Measurements from ENCODE around the gene NLRP3. TPM values are rescaled to one million over a fixed set of nuclear protein-coding genes. Genes with fewer than 3 reads are reported as not detected.

NLRP3 gene
- 0.62 and 0.87 TPM in 2 replicates for polyA plus RNA-seq (2012; rRNA removed)
- polyA plus RNA-seq (2012; cell fraction: cytosol; rRNA removed) = 0.54 and 0.85 TPM in 2 replicates
- polyA plus RNA-seq (2012; cell fraction: nucleus; rRNA removed) = 1.3 and 2.2 TPM in 2 replicates

DNA sequence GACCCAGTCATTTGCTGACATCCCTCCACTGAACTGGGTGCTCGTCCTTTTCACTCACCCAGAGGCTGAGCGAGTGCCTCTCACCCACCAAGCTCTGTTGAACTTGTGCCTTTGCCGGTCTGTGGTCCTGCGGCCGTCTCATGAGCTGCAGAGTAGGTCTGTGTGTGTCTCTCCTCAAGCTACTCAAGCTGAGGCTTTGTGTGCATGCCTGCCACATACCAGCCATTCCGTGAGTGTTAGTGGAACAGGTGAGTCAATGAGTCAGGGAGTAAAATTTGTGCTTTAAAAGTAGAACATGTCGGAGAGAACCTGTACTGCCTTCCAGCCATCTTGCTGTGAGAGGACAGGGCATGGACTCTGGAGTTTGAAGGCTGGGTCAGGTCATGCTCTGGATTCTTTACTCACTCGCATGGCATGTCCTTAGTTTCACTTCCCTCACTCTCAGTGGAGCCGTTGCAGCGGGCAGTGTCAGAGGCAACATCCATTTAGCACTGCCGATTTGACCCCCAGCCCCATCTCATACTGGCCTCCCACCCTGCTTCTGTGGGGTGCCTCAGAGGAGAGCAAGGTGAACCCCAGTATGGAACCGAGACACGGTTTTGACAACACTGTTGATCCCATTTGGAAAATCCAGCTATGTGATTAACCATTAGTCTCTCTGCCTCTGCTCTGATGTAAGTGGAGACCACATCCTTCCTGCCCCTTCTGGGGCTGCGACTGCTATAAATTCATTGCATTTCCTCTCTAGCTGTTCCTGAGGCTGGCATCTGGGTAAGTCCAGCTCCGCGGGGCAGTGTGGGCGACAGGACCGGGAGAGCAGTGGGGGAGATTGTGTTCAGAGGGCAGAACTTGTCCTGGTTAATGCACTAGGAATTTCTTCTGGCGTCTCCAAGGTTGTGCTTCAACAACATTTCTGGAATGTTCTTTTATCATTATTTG, at the start of gene NLRP3:
Gene NLRP3 (plus strand): TSS at position 751 of the 939 bp plus-strand sequence. CDS start 2,628 bp downstream, outside the sequence.
- Histone ChIP-seq H3K4me2 (peak within 1 kb of the TSS; percentile 86), H4K20me1 (ENCODE audit: insufficient read depth) (no peaks in the 10 kb centered on the region), H3K9me2 (no peaks in the 10 kb centered on the region), H3K36me3 (replicated peaks in 1 of 2; ENCODE audit: control insufficient read depth in 1 of 2, insufficient read depth in 2 of 2, low read length in 1 of 2) (no peaks in the 10 kb centered on the region), H3K9ac (peak within 1 kb of the TSS; percentile 58), H3K4me1 (ENCODE audit: control insufficient read depth in 1 of 2, insufficient read depth in 2 of 2, low read depth in 1 of 2, low read length in 1 of 2) (no peaks in the 10 kb centered on the region; a peak in 1 of 4 replicates), H3F3A (replicated peaks; ENCODE audit: insufficient read depth) (no peaks in the 10 kb centered on the region), H3K79me2 (ENCODE audit: insufficient read depth) (no peaks in the 10 kb centered on the region), H3K27ac (ENCODE audit: low read depth in 2 of 2, low read length in 1 of 2) (peak within 1 kb of the TSS in 1 of 2 experiments; percentile 75; a peak in 2 of 4 replicates), H3K27me3 (ENCODE audit: insufficient read depth) (no peaks in the 10 kb centered on the region), H3K9me3 (no peaks in the 10 kb centered on the region), H3K4me3 (ENCODE audit: low read depth in 2 of 2, low read length in 1 of 2) (peak within 1 kb of the TSS; percentile 32 to 53), H2AFZ (ENCODE audit: low read depth) (peak within 1 kb of the TSS; percentile 93)
- 15% methylated on average over 18 of the region's 19 CpGs for WGBS (ENCODE audit: low lambda C conversion rate)
- no peak for DNase-seq
- ChIA-PET POLR2A (no interaction called here), CTCF (interaction anchor here (1.4 kb wide), 1 partner anchor 42 kb away, joined by 3 read pairs; no protein-coding TSS in a partner anchor)
- peak; percentile 20; the same call in 1 of the 2 replicates for TF ChIP-seq RXRA (IDR thresholded peaks at IDR 0.05; ENCODE audit: borderline replicate concordance, low read depth)
- no peak for TF ChIP-seq RAD21 (IDR thresholded peaks at IDR 0.05; ENCODE audit: low read length)
- TF ChIP-seq RFX5 (IDR thresholded peaks at IDR 0.05; ENCODE audit: low read length) = no peak
- TF ChIP-seq EZH2phosphoT487 (IDR thresholded peaks at IDR 0.05; ENCODE audit: borderline replicate concordance, low read depth) = no peak
- no peak for TF ChIP-seq TEAD4 (IDR thresholded peaks at IDR 0.05; ENCODE audit: borderline replicate concordance, insufficient read depth)
- TF ChIP-seq, protein P1, sequence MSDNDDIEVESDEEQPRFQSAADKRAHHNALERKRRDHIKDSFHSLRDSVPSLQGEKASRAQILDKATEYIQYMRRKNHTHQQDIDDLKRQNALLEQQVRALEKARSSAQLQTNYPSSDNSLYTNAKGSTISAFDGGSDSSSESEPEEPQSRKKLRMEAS (IDR thresholded peaks at IDR 0.05; ENCODE audit: low read depth) = 0 out of 2 replicates have a peak, but pooled peaks have one; percentile 25
- TF ChIP-seq, protein P2, sequence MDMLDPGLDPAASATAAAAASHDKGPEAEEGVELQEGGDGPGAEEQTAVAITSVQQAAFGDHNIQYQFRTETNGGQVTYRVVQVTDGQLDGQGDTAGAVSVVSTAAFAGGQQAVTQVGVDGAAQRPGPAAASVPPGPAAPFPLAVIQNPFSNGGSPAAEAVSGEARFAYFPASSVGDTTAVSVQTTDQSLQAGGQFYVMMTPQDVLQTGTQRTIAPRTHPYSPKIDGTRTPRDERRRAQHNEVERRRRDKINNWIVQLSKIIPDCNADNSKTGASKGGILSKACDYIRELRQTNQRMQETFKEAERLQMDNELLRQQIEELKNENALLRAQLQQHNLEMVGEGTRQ (IDR thresholded peaks at IDR 0.05; ENCODE audit: borderline replicate concordance, low read depth, low read length) = no peak
- no peak for TF ChIP-seq MEF2A (IDR thresholded peaks at IDR 0.05; ENCODE audit: borderline replicate concordance, low read depth)
- TF ChIP-seq, protein P3, sequence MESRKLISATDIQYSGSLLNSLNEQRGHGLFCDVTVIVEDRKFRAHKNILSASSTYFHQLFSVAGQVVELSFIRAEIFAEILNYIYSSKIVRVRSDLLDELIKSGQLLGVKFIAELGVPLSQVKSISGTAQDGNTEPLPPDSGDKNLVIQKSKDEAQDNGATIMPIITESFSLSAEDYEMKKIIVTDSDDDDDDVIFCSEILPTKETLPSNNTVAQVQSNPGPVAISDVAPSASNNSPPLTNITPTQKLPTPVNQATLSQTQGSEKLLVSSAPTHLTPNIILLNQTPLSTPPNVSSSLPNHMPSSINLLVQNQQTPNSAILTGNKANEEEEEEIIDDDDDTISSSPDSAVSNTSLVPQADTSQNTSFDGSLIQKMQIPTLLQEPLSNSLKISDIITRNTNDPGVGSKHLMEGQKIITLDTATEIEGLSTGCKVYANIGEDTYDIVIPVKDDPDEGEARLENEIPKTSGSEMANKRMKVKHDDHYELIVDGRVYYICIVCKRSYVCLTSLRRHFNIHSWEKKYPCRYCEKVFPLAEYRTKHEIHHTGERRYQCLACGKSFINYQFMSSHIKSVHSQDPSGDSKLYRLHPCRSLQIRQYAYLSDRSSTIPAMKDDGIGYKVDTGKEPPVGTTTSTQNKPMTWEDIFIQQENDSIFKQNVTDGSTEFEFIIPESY (IDR thresholded peaks at IDR 0.05; ENCODE audit: borderline replicate concordance, low read depth) = no peak
- TF ChIP-seq FOXJ3 (CRISPR knock-in tag; IDR thresholded peaks at IDR 0.05) = no peak
- TF ChIP-seq NFIC (IDR thresholded peaks at IDR 0.05; ENCODE audit: borderline replicate concordance) = no peak
- TF ChIP-seq ELF1 (IDR thresholded peaks at IDR 0.05) = no peak
- no peak for TF ChIP-seq GATA2 (CRISPR knock-in tag; IDR thresholded peaks at IDR 0.05)
- TF ChIP-seq, protein P4, sequence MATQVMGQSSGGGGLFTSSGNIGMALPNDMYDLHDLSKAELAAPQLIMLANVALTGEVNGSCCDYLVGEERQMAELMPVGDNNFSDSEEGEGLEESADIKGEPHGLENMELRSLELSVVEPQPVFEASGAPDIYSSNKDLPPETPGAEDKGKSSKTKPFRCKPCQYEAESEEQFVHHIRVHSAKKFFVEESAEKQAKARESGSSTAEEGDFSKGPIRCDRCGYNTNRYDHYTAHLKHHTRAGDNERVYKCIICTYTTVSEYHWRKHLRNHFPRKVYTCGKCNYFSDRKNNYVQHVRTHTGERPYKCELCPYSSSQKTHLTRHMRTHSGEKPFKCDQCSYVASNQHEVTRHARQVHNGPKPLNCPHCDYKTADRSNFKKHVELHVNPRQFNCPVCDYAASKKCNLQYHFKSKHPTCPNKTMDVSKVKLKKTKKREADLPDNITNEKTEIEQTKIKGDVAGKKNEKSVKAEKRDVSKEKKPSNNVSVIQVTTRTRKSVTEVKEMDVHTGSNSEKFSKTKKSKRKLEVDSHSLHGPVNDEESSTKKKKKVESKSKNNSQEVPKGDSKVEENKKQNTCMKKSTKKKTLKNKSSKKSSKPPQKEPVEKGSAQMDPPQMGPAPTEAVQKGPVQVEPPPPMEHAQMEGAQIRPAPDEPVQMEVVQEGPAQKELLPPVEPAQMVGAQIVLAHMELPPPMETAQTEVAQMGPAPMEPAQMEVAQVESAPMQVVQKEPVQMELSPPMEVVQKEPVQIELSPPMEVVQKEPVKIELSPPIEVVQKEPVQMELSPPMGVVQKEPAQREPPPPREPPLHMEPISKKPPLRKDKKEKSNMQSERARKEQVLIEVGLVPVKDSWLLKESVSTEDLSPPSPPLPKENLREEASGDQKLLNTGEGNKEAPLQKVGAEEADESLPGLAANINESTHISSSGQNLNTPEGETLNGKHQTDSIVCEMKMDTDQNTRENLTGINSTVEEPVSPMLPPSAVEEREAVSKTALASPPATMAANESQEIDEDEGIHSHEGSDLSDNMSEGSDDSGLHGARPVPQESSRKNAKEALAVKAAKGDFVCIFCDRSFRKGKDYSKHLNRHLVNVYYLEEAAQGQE (IDR thresholded peaks at IDR 0.05; ENCODE audit: low read depth, low read length) = no peak
- no peak for TF ChIP-seq FOXM1 (IDR thresholded peaks at IDR 0.05; ENCODE audit: low read depth)
- TF ChIP-seq, protein P5, sequence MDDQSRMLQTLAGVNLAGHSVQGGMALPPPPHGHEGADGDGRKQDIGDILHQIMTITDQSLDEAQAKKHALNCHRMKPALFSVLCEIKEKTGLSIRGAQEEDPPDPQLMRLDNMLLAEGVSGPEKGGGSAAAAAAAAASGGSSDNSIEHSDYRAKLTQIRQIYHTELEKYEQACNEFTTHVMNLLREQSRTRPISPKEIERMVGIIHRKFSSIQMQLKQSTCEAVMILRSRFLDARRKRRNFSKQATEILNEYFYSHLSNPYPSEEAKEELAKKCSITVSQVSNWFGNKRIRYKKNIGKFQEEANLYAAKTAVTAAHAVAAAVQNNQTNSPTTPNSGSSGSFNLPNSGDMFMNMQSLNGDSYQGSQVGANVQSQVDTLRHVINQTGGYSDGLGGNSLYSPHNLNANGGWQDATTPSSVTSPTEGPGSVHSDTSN (IDR thresholded peaks at IDR 0.05) = no peak
- no peak for TF ChIP-seq CHD2 (IDR thresholded peaks at IDR 0.05; ENCODE audit: low read length, partially characterized antibody)
- TF ChIP-seq, protein P6, sequence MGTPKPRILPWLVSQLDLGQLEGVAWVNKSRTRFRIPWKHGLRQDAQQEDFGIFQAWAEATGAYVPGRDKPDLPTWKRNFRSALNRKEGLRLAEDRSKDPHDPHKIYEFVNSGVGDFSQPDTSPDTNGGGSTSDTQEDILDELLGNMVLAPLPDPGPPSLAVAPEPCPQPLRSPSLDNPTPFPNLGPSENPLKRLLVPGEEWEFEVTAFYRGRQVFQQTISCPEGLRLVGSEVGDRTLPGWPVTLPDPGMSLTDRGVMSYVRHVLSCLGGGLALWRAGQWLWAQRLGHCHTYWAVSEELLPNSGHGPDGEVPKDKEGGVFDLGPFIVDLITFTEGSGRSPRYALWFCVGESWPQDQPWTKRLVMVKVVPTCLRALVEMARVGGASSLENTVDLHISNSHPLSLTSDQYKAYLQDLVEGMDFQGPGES (IDR thresholded peaks at IDR 0.05; ENCODE audit: low read depth, low read length) = no peak
- no peak for TF ChIP-seq SIN3A (IDR thresholded peaks at IDR 0.05; ENCODE audit: borderline replicate concordance, low read depth, low read length)
- TF ChIP-seq YY1 (IDR thresholded peaks at IDR 0.05; ENCODE audit: low read depth) = peak; percentile 55; the same call in 1 of the 2 replicates
- no peak for TF ChIP-seq JUND (IDR thresholded peaks at IDR 0.05)
- TF ChIP-seq MXI1 (IDR thresholded peaks at IDR 0.05; ENCODE audit: low read depth, low read length) = no peak
- no peak for TF ChIP-seq TAF1 (IDR thresholded peaks at IDR 0.05; ENCODE audit: borderline replicate concordance, low read depth, low read length)

Measured in SK-N-SH (cell line).